Suprapubic skin (tissue), 4 donors: ENCODE data around the gene ANKRD44. TPM values are rescaled to one million over a fixed set of nuclear protein-coding genes. Genes with fewer than 3 reads are reported as not detected.

Experiments
- DNase-seq, 2 donors: peaks; one replicate each; pipeline ENCODE4 v3.0.0-alpha.2; 2019; ENCODE audit warnings: low spot score in 2 of 2
- H3K27ac ChIP-seq: fragments of 200-600 bp; sonication (generic); one replicate; pipeline ENCODE4 v1.5.1; 2019
- H3K27me3 ChIP-seq: fragments of 200-600 bp; sonication (generic); one replicate; pipeline ENCODE4 v1.5.1; 2019
- H3K36me3 ChIP-seq: fragments of 200-600 bp; sonication (generic); one replicate; pipeline ENCODE4 v1.5.1; 2019
- H3K4me1 ChIP-seq: fragments of 200-600 bp; sonication (generic); one replicate; pipeline ENCODE4 v1.5.1; 2019
- H3K4me3 ChIP-seq: fragments of 200-600 bp; sonication (generic); one replicate; pipeline ENCODE4 v1.5.1; 2019; ENCODE audit warnings: mild to moderate bottlenecking
- H3K9me3 ChIP-seq: fragments of 200-600 bp; sonication (generic); one replicate; pipeline ENCODE4 v1.5.1; 2019
- CTCF ChIP-seq, 2 donors: fragments of 200-600 bp in 1 of 2; fragments of 450-650 bp in 1 of 2; sonication (generic) in 1 of 2; IDR thresholded peaks; one replicate each; pipeline ENCODE4 v1.5.1; 2016 to 2019; ENCODE audit warnings: antibody characterized with exemption in 2 of 2, mild to moderate bottlenecking in 1 of 2, moderate library complexity in 1 of 2
- EP300 ChIP-seq: sonication (generic); formaldehyde crosslinking; IDR thresholded peaks from one replicate; pipeline ENCODE4 v1.6.1; 2017; ENCODE audit warnings: antibody characterized with exemption
- POLR2A ChIP-seq, 2 donors: fragments of 450-650 bp; IDR thresholded peaks; one replicate each; pipeline ENCODE4 v1.6.1; 2017; ENCODE audit warnings: antibody characterized with exemption in 2 of 2, mild to moderate bottlenecking in 2 of 2, moderate library complexity in 2 of 2
- POLR2AphosphoS5 ChIP-seq, 3 donors: sonication (generic); formaldehyde crosslinking; IDR thresholded peaks; one replicate each; pipeline ENCODE4 v1.6.1; 2017; ENCODE audit warnings: antibody characterized with exemption in 3 of 3
- WGBS: methylation state at CpG from one replicate; pipeline ENCODE4 v1.1.5; 2018; 5-methylcytosine and 5-hydroxymethylcytosine counted together
- total RNA-seq, 4 donors: library from RNA; depleted of rRNA; stranded (reverse); fragments of >200 nt; gene quantifications; one replicate each; pipeline ENCODE4 v1.1.0, GENCODE V29; 2016

Gene ANKRD44
- total RNA-seq, 4 donors from 2014 or later, result 6.3 to 34.4 (median 17.8) TPM

DNA sequence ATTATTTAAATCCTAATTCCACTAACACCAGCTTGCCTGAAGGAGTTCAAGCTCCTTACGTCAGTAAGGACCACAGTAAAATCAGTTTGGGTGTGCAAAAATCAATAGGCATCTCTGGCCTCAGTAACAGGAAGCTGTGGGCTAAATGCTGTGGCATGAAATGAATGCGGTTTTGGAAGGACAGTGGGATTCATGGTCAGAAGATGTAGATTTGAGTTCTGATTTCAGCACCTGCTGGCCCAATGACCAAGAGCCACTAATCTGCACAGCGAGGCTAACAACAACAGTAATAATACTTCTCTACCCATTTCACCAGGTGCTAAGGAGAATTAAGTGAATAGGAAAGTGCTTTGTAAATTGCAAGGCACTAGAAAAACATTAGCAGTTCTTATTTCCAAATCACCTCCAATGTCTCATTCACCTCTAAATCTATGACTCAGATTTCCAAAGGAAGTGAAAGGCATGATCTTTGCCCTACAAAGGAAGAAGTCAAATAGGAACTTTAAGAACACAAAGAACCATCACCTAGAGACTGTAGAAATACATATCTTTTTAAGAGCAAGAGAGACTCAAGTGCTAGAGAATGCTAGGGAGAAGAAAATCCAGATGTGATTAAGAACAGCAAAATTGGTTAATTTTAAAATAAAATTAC lies 172.6 kb downstream of the ANKRD44 start:
- TF ChIP-seq EP300 (no peak), CTCF (IDR thresholded peaks at IDR 0.05) (no peak), POLR2A (IDR thresholded peaks at IDR 0.05) (no peak)
- no peak for DNase-seq
- H3K4me1 ChIP-seq, result no peaks in the 10 kb centered on the region
- no peaks in the 10 kb centered on the region for H3K9me3 ChIP-seq
- H3K27me3 ChIP-seq, result no peaks in the 10 kb centered on the region
- no peaks in the 10 kb centered on the region for H3K36me3 ChIP-seq
- WGBS, result 90% methylated on average over 3 of the region's 3 CpGs
- H3K4me3 ChIP-seq, result no peak overlapping the region
- no peak overlapping the region for H3K27ac ChIP-seq

DNA sequence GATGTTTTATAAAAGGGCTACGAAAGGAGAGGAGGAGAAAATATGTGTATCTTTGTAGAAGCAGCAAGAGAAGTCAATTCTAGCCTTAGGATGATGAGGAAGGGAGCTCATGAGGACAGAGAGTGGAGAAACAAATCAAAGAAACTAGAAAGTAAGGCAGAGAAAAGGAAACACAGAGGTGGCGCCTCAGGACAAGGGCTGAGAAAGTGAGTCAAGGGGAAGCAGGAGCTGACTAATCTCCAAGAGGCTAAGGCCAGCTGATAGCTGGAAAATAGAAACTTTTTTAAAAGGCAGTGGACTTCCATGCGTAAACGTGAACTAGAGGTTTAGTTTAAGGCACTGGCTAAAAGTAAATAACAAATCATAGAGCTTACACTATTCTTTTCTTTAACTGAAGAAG lies 173.3 kb downstream of the ANKRD44 start:
- Histone ChIP-seq H3K27ac (no peak overlapping the region), H3K4me3 (no peak overlapping the region), H3K9me3 (no peaks in the 10 kb centered on the region), H3K4me1 (no peaks in the 10 kb centered on the region), H3K36me3 (no peaks in the 10 kb centered on the region), H3K27me3 (no peaks in the 10 kb centered on the region)
- no peak for TF ChIP-seq POLR2A (IDR thresholded peaks at IDR 0.05)
- TF ChIP-seq CTCF (IDR thresholded peaks at IDR 0.05), result no peak
- no peak for TF ChIP-seq POLR2AphosphoS5 (IDR thresholded peaks at IDR 0.05)
- no peak for TF ChIP-seq EP300
- WGBS, result 96% methylated on average over 4 of the region's 4 CpGs
- no peak for DNase-seq

DNA sequence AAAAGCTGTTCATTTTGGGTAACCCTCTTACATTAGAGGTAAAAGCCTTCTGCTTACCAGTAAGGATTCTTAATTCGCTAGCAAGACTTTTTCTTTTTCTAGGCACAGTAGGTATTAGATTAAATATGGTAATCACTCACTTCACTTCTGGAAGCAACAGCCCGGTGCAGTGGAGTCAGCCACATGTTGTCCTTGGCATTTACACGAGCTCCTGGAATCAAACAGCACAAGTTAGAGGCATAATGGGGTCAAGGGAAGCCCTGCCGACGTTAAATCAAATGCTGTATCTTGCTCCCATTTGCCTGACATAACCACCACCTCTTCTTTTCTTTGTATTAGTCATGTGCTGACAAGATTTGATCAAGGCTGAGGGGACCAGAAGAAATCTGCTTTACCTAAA lies 174.1 kb downstream of the ANKRD44 start:
- 77% methylated on average over 5 of the region's 5 CpGs for WGBS

GRCh38 chr2:197135806-197136205 lies 174.8 kb downstream of the ANKRD44 start:
- no peaks in the 10 kb centered on the region for H3K4me1 ChIP-seq
- no peak overlapping the region for H3K4me3 ChIP-seq
- H3K27me3 ChIP-seq, result no peaks in the 10 kb centered on the region
- 100% methylated on average over 1 of the region's 1 CpG for WGBS
- no peak for TF ChIP-seq POLR2AphosphoS5 (IDR thresholded peaks at IDR 0.05)
- TF ChIP-seq EP300, result no peak
- no peak for TF ChIP-seq CTCF (IDR thresholded peaks at IDR 0.05)
- no peaks in the 10 kb centered on the region for H3K9me3 ChIP-seq
- H3K36me3 ChIP-seq, result no peaks in the 10 kb centered on the region
- DNase-seq, result no peak
- no peak overlapping the region for H3K27ac ChIP-seq

More for the DNA sequence above, 174.1 kb downstream of the ANKRD44 start:
- Histone ChIP-seq H3K27ac (no peak overlapping the region), H3K4me3 (no peak overlapping the region), H3K9me3 (no peaks in the 10 kb centered on the region), H3K36me3 (no peaks in the 10 kb centered on the region), H3K4me1 (no peaks in the 10 kb centered on the region), H3K27me3 (no peaks in the 10 kb centered on the region)
- TF ChIP-seq POLR2AphosphoS5 (IDR thresholded peaks at IDR 0.05) (no peak), POLR2A (IDR thresholded peaks at IDR 0.05) (no peak), EP300 (no peak), CTCF (IDR thresholded peaks at IDR 0.05) (no peak)
- no peak for DNase-seq

DNA sequence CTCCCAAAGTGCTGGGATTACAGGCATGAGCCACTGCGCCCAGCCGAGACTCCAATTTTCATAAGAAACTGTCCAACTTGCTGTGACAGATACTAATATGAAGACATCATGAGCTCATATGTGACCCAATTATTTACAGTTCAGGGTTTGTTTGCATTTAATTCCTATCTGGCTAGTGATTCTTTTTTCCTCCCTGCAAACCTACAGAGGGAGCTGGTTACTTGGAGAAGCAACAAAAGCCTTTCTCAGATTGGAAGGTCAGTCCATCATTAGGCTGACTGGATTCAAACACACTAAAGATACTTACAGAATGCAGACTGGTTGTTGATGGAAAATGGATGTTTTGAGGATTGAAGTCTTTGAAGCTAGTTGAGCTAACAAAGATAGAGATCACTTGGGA lies 176.4 kb downstream of the ANKRD44 start:
- H3K27me3 ChIP-seq, result no peaks in the 10 kb centered on the region
- DNase-seq, result no peak
- H3K36me3 ChIP-seq, result no peaks in the 10 kb centered on the region
- H3K9me3 ChIP-seq, result no peaks in the 10 kb centered on the region
- no peak overlapping the region for H3K27ac ChIP-seq
- no peak for TF ChIP-seq EP300
- no peak for TF ChIP-seq POLR2A (IDR thresholded peaks at IDR 0.05)
- TF ChIP-seq CTCF (IDR thresholded peaks at IDR 0.05), result no peak
- no peak for TF ChIP-seq POLR2AphosphoS5 (IDR thresholded peaks at IDR 0.05)
- 80% methylated on average over 2 of the region's 2 CpGs for WGBS
- H3K4me1 ChIP-seq, result no peaks in the 10 kb centered on the region
- H3K4me3 ChIP-seq, result no peak overlapping the region
